A549 treated with AZD9567 at 1 μM for 4 hours (cell line): ENCODE measurements around the gene DDX39B. TPM values are rescaled to one million over a fixed set of nuclear protein-coding genes. Genes with fewer than 3 reads are reported as not detected.

Experiments
- total RNA-seq: library from RNA; stranded (reverse); fragments of 200-300 nt; extraction: Qiagen RNA extraction; gene quantifications from 5 replicates; pipeline ENCODE4 v1.2.3, GENCODE V29; 2022; ENCODE audit not compliant: insufficient read depth

Gene DDX39B
- total RNA-seq = 335 to 403 TPM (median 384 TPM) in 5 replicates

GRCh38 chr6:31541658-31542521 is at the start of gene DDX39B:
DDX39B (minus strand) TSS chr6:31542003; CDS start chr6:31540532, 1,471 bp downstream.

GRCh38 chr6:31586008-31586407 is 44.2 kb upstream of the DDX39B start, which contains the start of gene LST1:
LST1 (plus strand) TSS chr6:31586277; CDS start chr6:31587300, 1,023 bp downstream.

GRCh38 chr6:31582230-31582643 is 40.4 kb upstream of the DDX39B start, which contains the start of gene LTB:
LTB (minus strand) TSS chr6:31582424; CDS start chr6:31582417, 7 bp downstream.

GRCh38 chr6:31575335-31575901 is 33.6 kb upstream of the DDX39B start, which contains the start of gene TNF:
TNF (plus strand) TSS chr6:31575565; CDS start chr6:31575742, 177 bp downstream.

GRCh38 chr6:31572041-31572911 is 30.5 kb upstream of the DDX39B start, which contains the start of gene LTA:
LTA (plus strand) TSS chr6:31572289; CDS start chr6:31572743, 454 bp downstream.

GRCh38 chr6:31546958-31547726 is 5.3 kb upstream of the DDX39B start, which contains the start of gene NFKBIL1:
NFKBIL1 (plus strand) TSS chr6:31547608; CDS start chr6:31547695, 87 bp downstream.

GRCh38 chr6:31546339-31546957 is 4.6 kb upstream of the DDX39B start, which contains the start of gene ATP6V1G2:
ATP6V1G2 (minus strand) TSS chr6:31546608; CDS start chr6:31546559, 49 bp downstream.

GRCh38 chr6:31528821-31529328 is 12.9 kb downstream of the DDX39B start, which contains the start of gene MCCD1:
MCCD1 (plus strand) TSS chr6:31528962; CDS start chr6:31529015, 53 bp downstream.

GRCh38 chr6:31497531-31498476 is 44.0 kb downstream of the DDX39B start, which contains the start of gene MICB:
MICB (plus strand) TSS chr6:31498145; CDS start chr6:31498194, 49 bp downstream.

Other genes starting within 250 kb of the DDX39B start
- gene HLA-B, start 184.8 kb downstream of the DDX39B start, total RNA-seq = 26.6 to 30.8 TPM (median 28.4 TPM) in 5 replicates
- gene MICA, start 138.4 kb downstream of the DDX39B start, total RNA-seq = 30.4 to 38.8 TPM (median 31.3 TPM) in 5 replicates
- 6.3 to 10.0 TPM (median 7.2 TPM) in 5 replicates for gene MICB, start 43.9 kb downstream of the DDX39B start, total RNA-seq
- gene MCCD1, start 13.0 kb downstream of the DDX39B start, total RNA-seq = not detected in 5 replicates
- 0.43 to 0.72 TPM (median 0.55 TPM) in 4 of 5 replicates, not detected in the other for gene ATP6V1G2, start 4.6 kb upstream of the DDX39B start, total RNA-seq
- 10.5 to 15.8 TPM (median 11.3 TPM) in 5 replicates for gene NFKBIL1, start 5.6 kb upstream of the DDX39B start, total RNA-seq
- gene LTA, start 30.3 kb upstream of the DDX39B start, total RNA-seq = 0.07 to 0.21 TPM (median 0.08 TPM) in 3 of 5 replicates, not detected in the others
- gene TNF, start 33.6 kb upstream of the DDX39B start, total RNA-seq = 0.09 to 0.10 TPM (median 0.10 TPM) in 3 of 5 replicates, not detected in the others
- 0.28 to 0.37 TPM (median 0.33 TPM) in 4 of 5 replicates, not detected in the other for gene LTB, start 40.4 kb upstream of the DDX39B start, total RNA-seq
- gene LST1, start 44.3 kb upstream of the DDX39B start, total RNA-seq = 0.36 to 0.58 TPM (median 0.39 TPM) in 3 of 5 replicates, not detected in the others
- not detected in 5 replicates for gene NCR3, start 51.0 kb upstream of the DDX39B start, total RNA-seq
- not detected in 5 replicates for gene AIF1, start 73.2 kb upstream of the DDX39B start, total RNA-seq
- gene PRRC2A, start 78.7 kb upstream of the DDX39B start, total RNA-seq = 51.3 to 92.7 TPM (median 87.1 TPM) in 5 replicates
- gene BAG6, start 110.7 kb upstream of the DDX39B start, total RNA-seq = 106 to 149 TPM (median 137 TPM) in 5 replicates
- gene APOM, start 113.9 kb upstream of the DDX39B start, total RNA-seq = 3.0 to 6.4 TPM (median 3.4 TPM) in 5 replicates
- gene C6orf47, start 118.8 kb upstream of the DDX39B start, total RNA-seq = 11.3 to 12.5 TPM (median 11.8 TPM) in 5 replicates
- gene GPANK1, start 123.0 kb upstream of the DDX39B start, total RNA-seq = 8.7 to 11.6 TPM (median 10.2 TPM) in 5 replicates
- gene CSNK2B, start 124.1 kb upstream of the DDX39B start, total RNA-seq = 167 to 183 TPM (median 175 TPM) in 5 replicates
- gene LY6G5B, start 128.0 kb upstream of the DDX39B start, total RNA-seq = 4.5 to 5.2 TPM (median 5.0 TPM) in 4 of 5 replicates, not detected in the other
- gene LY6G5C, start 139.1 kb upstream of the DDX39B start, total RNA-seq = 0.87 to 3.8 TPM (median 1.6 TPM) in 5 replicates
- gene ABHD16A, start 161.3 kb upstream of the DDX39B start, total RNA-seq = 13.9 to 20.0 TPM (median 18.3 TPM) in 5 replicates
- gene LY6G6F, start 164.9 kb upstream of the DDX39B start, total RNA-seq = not detected in 5 replicates
- not detected in 5 replicates for gene LY6G6D, start 173.3 kb upstream of the DDX39B start, total RNA-seq
- 0.09 to 0.12 TPM (median 0.10 TPM) in 3 of 5 replicates, not detected in the others for gene LY6G6C, start 179.7 kb upstream of the DDX39B start, total RNA-seq
- gene MPIG6B, start 181.4 kb upstream of the DDX39B start, total RNA-seq = 0.07 TPM in 1 of 5 replicates, not detected in the others
- gene DDAH2, start 187.3 kb upstream of the DDX39B start, total RNA-seq = 18.1 to 32.1 TPM (median 29.3 TPM) in 5 replicates
- gene CLIC1, start 194.5 kb upstream of the DDX39B start, total RNA-seq = 451 to 493 TPM (median 458 TPM) in 5 replicates
- gene MSH5, start 198.0 kb upstream of the DDX39B start, total RNA-seq = 5.2 to 15.2 TPM (median 14.0 TPM) in 5 replicates
- gene SAPCD1, start 220.7 kb upstream of the DDX39B start, total RNA-seq = 3.0 to 4.6 TPM (median 3.9 TPM) in 4 of 5 replicates, not detected in the other
- 1.6 to 4.5 TPM (median 1.8 TPM) in 5 replicates for gene VWA7, start 235.3 kb upstream of the DDX39B start, total RNA-seq